ENCODE data around the gene ADGRD1. TPM values are rescaled to one million over a fixed set of nuclear protein-coding genes. Genes with fewer than 3 reads are reported as not detected.

Gene ADGRD1
- total RNA-seq, 2 donors from 2014 or later, result 2.7 TPM; not detected in 1

DNA sequence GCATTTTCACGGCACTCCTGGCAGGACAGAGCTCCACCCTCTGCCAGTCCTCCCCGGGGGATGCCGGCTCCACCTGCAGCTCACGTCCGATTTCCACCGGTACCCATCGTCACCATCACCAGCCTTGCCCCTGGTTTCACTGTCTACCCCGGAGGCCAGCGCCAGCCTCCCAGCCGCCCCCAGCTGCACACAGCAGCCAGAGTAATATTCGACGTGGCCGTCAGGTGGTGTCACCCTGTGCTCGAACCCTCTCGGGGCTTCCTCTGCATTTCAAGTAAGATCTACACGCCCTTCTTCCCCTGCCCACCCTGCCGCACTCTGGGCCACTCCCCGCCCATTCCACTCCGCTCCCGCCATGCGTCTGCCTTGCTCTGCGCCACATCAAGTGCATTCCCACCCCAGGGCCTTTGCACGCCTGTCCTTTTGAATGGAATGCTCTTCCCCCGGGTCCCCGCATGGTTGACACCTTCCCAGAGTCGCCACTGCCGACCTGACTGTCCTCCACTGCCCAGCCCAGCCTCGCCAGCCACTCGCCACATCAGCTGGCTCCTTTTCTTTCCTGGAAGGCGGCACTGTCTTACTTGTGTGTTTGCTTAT, 80.3 kb downstream of the ADGRD1 start:
- Mint-ChIP-seq H3K36me3 (ENCODE audit: low read depth) (no peaks in the 10 kb centered on the region), H3K4me3 (no peak overlapping the region), H3K4me1 (peaks cover 10% of the 10 kb centered on the region), H3K27me3 (no peaks in the 10 kb centered on the region), H3K9me3 (peaks cover 4% of the 10 kb centered on the region), H3K27ac (no peak overlapping the region)
- no peak for ATAC-seq (replicated peaks)

DNA sequence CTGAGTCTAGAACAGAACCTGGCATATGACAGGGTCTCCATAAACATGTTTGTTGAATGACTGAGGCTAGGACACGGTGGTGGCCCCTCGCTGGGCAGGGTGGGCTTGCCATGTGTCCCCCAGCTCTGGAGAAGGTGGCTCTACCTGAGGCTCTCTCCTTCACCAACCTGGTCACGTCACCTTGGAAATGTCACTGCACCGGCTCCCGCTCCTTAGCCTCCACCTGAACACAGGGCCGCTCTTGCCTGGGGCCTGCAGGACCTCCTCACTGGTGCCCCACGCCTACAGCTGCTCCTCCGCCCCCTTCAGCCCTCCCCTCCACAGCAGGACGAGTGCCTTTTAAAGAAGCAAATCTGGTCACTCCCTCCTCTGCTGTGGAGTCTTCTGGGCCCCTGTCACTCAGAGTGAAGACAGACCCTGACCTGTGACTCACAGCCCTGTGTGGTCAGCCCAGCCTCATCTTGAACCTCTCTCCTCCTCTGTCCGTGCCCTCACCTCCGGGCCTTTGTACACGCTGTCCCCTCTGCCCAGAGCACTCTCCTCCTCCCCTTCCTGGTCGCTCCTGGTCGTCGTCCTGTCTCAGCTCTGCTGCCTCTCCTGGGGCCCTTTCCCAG, 81.0 kb downstream of the ADGRD1 start:
- H3K27ac Mint-ChIP-seq, result no peak overlapping the region
- no peak overlapping the region for H3K4me3 Mint-ChIP-seq
- no peak for ATAC-seq (replicated peaks)
- no peaks in the 10 kb centered on the region for H3K27me3 Mint-ChIP-seq
- peaks cover 4% of the 10 kb centered on the region for H3K9me3 Mint-ChIP-seq
- H3K36me3 Mint-ChIP-seq (ENCODE audit: low read depth), result no peaks in the 10 kb centered on the region
- H3K4me1 Mint-ChIP-seq, result peaks cover 10% of the 10 kb centered on the region

DNA sequence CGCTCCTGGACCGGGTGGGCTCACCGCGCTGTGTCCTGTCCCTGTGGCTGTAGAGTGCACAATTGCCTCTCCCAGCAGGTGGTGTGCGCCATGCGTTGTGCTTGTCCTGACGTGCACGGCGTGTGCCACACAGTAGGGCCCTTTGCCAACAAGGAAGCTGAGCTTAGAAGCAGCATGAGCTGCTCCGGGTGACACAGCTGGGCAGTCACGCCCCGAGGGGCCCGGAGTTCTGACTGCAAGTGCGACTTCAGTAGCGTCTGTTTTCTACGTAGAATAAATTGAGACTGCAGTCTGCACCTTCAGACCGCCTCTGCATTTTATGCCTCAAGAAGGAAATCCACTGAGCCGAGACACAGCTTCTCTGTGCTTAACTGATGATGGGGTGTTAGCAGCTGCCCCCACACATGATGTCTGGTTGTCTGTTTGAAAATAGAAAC, 81.6 kb downstream of the ADGRD1 start:
- H3K9me3 Mint-ChIP-seq, result peaks cover 4% of the 10 kb centered on the region
- H3K27ac Mint-ChIP-seq, result no peak overlapping the region
- H3K4me1 Mint-ChIP-seq, result peaks cover 10% of the 10 kb centered on the region
- no peak overlapping the region for H3K4me3 Mint-ChIP-seq
- no peaks in the 10 kb centered on the region for H3K36me3 Mint-ChIP-seq (ENCODE audit: low read depth)
- no peak for ATAC-seq (replicated peaks)
- H3K27me3 Mint-ChIP-seq, result no peaks in the 10 kb centered on the region

DNA sequence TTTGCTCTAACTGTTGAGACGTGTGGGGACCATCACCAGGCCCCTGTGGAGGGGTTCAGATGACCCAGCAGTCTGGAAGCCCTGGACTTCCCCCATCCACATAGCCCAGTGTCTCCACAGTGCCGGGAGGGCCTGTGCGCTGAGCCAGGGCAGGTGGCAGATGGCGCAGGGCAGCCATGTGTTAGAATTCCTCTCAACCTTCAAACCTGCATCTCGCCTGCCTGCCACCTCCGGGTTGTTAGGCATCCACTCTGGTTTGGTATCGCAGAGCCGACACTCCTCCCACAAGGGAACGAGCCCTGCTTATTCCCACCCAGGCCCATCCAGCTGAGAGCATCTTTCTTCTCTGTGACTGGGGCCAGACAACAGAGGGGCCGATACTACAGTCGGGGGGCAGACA, 84.5 kb downstream of the ADGRD1 start:
- Mint-ChIP-seq H3K27me3 (no peaks in the 10 kb centered on the region), H3K36me3 (ENCODE audit: low read depth) (no peaks in the 10 kb centered on the region), H3K4me3 (no peak overlapping the region), H3K4me1 (peaks cover 10% of the 10 kb centered on the region), H3K27ac (peak overlapping the region; percentile 63), H3K9me3 (peaks cover 4% of the 10 kb centered on the region)
- ATAC-seq (replicated peaks), result no peak

DNA sequence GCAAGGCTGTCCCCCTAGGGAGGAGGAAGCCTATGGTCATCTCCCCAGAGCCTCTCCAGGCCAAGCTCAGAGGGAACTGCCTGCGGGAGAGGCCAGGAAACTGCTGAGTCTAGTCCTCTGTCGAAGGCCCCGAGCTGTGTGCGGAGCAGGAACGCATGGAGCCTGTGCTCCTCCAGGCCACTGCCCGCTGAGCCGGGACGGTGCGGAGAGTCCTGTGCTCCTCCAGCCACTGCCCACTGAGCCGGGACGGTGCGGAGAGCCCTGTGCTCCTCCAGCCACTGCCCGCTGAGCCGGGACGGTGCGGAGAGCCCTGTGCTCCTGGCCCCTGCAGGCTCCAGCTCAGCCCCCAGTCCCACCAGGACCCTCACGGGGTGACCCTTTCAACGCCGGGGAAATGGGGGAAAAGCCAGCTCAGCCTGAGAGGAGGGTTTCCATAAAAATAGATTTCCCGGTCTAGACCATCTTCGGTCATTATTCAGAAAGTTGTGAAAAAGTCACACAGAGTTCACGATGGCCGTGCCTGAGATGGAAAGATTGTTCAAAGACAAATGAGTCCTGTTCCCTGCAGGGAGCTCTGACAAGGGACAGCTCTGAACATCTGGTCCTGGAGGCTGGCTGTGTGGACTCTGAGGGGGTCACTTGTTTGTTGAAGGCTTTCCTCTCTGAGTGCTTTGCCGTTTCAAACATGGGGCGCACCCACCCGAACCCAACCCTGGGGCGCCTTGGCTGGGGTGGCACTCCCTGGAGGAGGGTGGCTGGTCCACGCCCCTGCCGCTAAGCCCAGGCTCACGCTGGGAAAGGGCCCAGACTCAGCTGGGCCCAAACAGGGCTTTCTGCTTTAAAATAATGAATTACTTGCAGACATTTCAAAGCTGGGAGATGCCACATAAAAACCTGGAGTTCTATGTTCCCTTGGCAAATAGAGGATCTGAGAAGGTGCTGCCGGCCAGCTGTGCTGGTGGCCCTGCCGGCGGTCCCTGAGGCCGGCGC, 85.5 kb downstream of the ADGRD1 start:
- Mint-ChIP-seq H3K4me1 (peaks cover 10% of the 10 kb centered on the region), H3K27me3 (no peaks in the 10 kb centered on the region), H3K27ac (no peak overlapping the region)

DNA sequence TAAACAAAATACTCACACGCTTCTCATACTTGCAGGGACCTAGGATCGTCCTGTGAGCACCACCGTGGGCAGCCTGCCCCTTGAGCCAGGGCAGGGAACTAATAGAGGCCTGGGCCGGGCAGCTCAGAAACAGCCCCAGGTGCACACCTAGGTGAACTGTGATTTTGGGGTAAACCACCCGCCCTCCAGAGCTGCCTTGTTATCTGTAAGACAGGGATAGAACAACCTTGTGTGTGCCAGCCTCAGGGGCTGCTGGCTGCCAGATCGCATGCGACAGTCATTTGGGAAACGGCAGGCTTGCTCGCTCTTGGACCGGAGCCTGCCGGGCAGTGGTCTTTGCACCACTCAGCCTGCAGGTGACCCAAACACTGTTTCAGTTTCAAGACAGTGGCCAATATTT, 86.8 kb downstream of the ADGRD1 start:
- Mint-ChIP-seq H3K36me3 (ENCODE audit: low read depth) (no peaks in the 10 kb centered on the region), H3K4me3 (no peak overlapping the region), H3K9me3 (peaks cover 4% of the 10 kb centered on the region), H3K4me1 (peaks cover 10% of the 10 kb centered on the region), H3K27ac (no peak overlapping the region), H3K27me3 (no peaks in the 10 kb centered on the region)
- ATAC-seq (replicated peaks), result no peak

More for the DNA sequence above, 85.5 kb downstream of the ADGRD1 start:
- peaks cover 4% of the 10 kb centered on the region for H3K9me3 Mint-ChIP-seq
- no peaks in the 10 kb centered on the region for H3K36me3 Mint-ChIP-seq (ENCODE audit: low read depth)
- ATAC-seq (replicated peaks), result no peak
- no peak overlapping the region for H3K4me3 Mint-ChIP-seq

DNA sequence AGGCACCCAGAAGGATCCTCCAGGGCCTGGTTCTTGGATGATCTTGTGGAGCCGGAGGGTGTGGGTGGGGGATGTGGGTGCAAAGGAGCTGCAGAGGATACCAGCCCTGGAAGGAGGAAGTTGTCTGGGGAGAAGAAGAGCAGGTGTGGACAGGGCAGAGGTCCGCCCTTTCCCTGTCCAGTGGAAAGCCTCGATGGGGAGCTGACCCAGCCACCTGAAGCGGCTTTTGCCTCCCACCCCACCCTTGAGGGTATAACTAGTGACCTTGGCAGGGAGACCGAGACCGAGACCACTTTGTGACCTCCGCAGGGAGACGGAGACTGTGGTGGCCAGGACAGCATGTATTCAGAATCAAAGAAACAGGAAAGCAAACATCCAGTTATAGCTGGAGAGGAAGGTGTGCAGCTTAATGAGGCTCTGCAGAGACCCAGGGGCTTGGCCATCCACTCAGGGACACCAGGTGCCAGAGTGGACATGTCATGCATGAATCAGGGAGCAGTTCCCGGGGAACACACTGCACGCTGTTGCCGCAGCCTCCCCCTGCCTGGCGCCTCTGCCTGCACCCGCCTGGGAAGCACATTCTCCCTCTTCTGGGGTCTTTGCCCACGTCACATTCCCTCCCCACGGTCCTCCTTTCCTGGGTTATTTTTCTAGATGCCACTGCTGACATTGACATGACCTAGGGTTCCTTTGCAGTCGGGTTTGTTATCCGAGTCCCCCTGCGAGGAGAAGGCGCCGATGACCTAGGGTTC, 87.7 kb downstream of the ADGRD1 start:
- Mint-ChIP-seq H3K27ac (no peak overlapping the region), H3K9me3 (peaks cover 4% of the 10 kb centered on the region), H3K4me3 (no peak overlapping the region), H3K4me1 (peaks cover 8% of the 10 kb centered on the region), H3K27me3 (no peaks in the 10 kb centered on the region), H3K36me3 (ENCODE audit: low read depth) (no peaks in the 10 kb centered on the region)
- no peak for ATAC-seq (replicated peaks)

DNA sequence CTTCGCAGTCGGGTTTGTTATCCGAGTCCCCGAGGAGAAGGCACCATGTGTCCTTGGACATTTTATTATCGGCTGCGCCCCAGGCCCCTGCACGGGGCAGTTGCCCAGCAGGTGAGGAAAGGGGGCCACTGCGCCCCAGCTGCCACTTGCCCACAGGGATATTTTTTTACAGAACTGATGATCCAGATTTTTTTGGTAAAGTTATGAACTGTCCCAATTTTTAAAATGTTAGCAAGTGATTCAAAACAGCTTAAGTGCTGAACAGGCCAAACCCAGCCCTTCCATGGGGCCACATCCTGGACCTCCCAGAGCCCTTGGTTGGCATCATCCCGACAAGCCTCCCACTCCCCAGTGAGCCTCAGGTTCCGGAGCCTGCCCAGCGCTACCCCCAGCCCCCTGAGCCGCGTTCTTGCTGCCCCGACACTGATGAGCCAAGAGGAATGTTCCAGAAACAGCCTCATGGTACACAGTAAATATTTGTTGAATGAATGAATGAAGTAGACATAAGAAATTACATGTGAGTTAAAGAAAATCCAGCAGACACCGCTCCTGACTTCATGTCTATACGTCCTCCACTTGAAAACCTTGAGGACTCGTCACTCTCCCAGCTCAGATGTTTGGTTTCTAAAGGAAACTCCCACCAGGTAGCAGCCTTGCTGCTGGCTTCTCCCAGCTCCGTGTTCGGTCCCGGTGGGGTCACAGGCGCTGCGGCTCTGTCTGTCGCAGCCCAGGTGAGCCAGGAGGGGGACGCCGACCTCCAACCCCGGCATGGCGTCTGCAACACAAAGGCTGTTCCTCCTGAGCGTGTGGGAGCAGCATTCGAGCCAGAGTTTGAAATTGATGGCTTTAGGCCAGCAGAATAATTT, 88.5 kb downstream of the ADGRD1 start:
- peaks cover 4% of the 10 kb centered on the region for H3K9me3 Mint-ChIP-seq
- no peak overlapping the region for H3K4me3 Mint-ChIP-seq
- no peaks in the 10 kb centered on the region for H3K4me1 Mint-ChIP-seq
- no peak overlapping the region for H3K27ac Mint-ChIP-seq
- no peaks in the 10 kb centered on the region for H3K36me3 Mint-ChIP-seq (ENCODE audit: low read depth)
- ATAC-seq (replicated peaks), result no peak
- no peaks in the 10 kb centered on the region for H3K27me3 Mint-ChIP-seq

DNA sequence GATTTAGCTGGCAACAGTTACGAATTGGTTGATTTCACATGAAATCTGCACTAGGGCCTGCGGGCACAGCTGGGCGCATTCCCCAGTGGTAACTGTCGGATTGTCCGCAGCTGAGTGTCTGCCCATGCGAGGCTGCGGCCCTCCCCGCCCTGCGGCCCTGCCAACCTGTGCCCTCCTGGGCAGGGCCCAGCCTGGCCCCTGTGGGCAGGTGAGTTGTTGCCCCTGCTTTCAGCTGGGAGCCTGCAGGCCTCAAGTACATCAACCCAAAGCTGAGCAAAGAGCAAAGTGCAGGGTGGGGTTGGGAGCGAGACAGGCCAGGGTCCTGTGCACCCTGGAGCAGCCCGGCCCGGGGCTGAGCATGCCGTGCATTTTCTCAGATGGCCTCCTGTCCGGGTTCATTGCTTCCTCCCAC, 89.1 kb downstream of the ADGRD1 start:
- no peak for ATAC-seq (replicated peaks)
- H3K36me3 Mint-ChIP-seq (ENCODE audit: low read depth), result no peaks in the 10 kb centered on the region
- no peaks in the 10 kb centered on the region for H3K27me3 Mint-ChIP-seq
- no peaks in the 10 kb centered on the region for H3K4me1 Mint-ChIP-seq
- H3K9me3 Mint-ChIP-seq, result peaks cover 3% of the 10 kb centered on the region
- no peak overlapping the region for H3K4me3 Mint-ChIP-seq
- H3K27ac Mint-ChIP-seq, result no peak overlapping the region

DNA sequence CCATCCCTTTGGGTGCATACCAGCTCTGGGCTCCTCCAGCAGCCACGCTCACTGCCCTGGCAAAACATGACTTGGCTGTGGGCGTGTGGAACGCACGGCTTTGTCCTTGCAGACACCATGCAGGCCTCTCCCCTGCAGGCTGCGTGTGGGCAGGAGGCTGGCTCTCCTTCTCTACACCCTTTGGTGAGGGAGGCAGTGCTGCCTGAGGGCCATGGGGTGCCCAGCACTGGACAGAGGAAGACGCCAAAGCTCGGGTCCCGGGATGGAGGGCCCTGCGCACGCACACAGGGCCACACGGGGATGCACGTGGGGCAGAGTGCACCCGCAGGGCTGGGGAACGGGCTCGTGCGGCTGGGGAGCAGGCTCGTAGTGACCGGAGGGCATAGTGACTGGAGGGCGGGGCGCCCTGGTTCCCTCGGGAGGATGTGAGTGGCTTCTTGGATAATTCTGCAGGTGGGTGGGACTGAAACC, 89.7 kb downstream of the ADGRD1 start:
- no peaks in the 10 kb centered on the region for H3K9me3 Mint-ChIP-seq
- no peaks in the 10 kb centered on the region for H3K27me3 Mint-ChIP-seq
- no peaks in the 10 kb centered on the region for H3K36me3 Mint-ChIP-seq (ENCODE audit: low read depth)
- no peaks in the 10 kb centered on the region for H3K4me1 Mint-ChIP-seq
- no peak overlapping the region for H3K4me3 Mint-ChIP-seq
- no peak overlapping the region for H3K27ac Mint-ChIP-seq
- no peak for ATAC-seq (replicated peaks)

DNA sequence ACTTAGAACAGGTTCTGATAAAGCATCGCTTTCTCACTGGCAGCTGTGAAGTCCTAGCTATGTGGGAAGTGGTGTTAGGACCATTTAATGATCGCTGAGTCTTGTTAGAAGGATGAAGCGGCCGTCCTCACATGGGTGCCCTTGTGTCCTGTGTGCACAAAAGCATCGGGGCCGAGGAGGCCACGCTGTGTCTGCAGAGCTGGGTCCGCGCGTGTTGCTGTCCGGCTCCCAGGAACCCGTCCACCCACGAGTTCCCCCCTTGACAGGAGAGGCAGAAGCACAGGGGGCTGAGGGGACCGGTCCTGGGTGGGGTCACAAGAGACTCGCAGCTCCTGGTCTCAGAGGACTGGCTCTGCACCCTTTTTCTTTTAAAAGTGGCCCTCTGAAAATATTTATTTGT, 90.4 kb downstream of the ADGRD1 start:
- Mint-ChIP-seq H3K4me3 (no peak overlapping the region), H3K27me3 (peaks cover 3% of the 10 kb centered on the region), H3K36me3 (ENCODE audit: low read depth) (no peaks in the 10 kb centered on the region), H3K27ac (no peak overlapping the region), H3K4me1 (no peaks in the 10 kb centered on the region), H3K9me3 (no peaks in the 10 kb centered on the region)
- no peak for ATAC-seq (replicated peaks)

DNA sequence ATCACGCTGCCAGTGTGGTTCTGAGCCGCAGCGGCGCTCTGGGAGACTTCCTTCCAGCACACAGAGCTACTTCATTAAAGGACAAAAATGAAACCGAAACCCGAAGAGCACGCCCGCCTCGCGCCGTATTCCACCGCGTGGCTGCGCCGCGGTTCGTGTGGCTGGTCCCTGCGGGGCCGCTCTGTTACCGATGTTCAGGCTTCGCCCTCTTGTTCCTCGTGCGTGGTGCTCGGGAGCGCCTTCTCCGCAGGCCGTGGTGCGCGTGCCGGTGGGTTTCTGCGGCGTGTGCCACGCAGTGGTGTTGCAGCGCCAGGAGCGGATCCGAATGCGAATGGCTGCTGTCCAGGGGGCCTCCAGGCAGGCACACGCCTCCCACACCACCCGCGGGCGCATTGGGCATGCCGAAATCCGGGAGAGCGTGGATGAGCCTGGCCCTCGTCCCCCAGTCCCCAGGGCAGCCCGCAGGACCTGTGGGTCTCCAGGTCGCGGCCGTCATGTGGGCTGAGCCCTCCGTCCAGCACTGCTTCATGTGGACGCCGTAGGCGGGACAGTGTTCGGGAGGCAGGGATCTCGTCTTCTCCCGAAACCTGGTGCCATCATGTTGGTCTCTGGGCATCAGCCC, 91.2 kb downstream of the ADGRD1 start:
- Mint-ChIP-seq H3K36me3 (ENCODE audit: low read depth) (no peaks in the 10 kb centered on the region), H3K27ac (no peak overlapping the region), H3K9me3 (no peaks in the 10 kb centered on the region), H3K4me1 (no peaks in the 10 kb centered on the region), H3K27me3 (peaks cover 7% of the 10 kb centered on the region), H3K4me3 (no peak overlapping the region)
- ATAC-seq (replicated peaks), result no peak

Data from activated T-helper 17 cell treated with anti-CD3 and anti-CD28 coated beads, Interleukin-2, amount 50 U/mL, for 72 hours (primary cell).